Neural cell (in vitro differentiated cells): ENCODE data around the gene UBALD1.

Experiments
- EP300 ChIP-seq: fragments of 450-650 bp; conservative IDR thresholded peaks from 2 replicates; pipeline ENCODE4 v1.6.1; 2014; ENCODE audit warnings: antibody characterized with exemption, mild to moderate bottlenecking, moderate library complexity; ENCODE audit not compliant: poor library complexity, severe bottlenecking
- POLR2AphosphoS5 ChIP-seq: IDR thresholded peaks from 2 replicates; pipeline ENCODE4 v1.6.1; 2012
- TF ChIP-seq, protein P1 (sequence below): fragments of 450-650 bp; IDR thresholded peaks from 2 replicates; pipeline ENCODE4 v1.5.1; 2014; ENCODE audit warnings: antibody characterized with exemption, mild to moderate bottlenecking, moderate library complexity; ENCODE audit not compliant: poor library complexity, severe bottlenecking
- TF ChIP-seq, protein P2 (sequence below): IDR thresholded peaks from 2 replicates; pipeline ENCODE4 v1.6.1; 2012; ENCODE audit warnings: borderline replicate concordance

DNA sequence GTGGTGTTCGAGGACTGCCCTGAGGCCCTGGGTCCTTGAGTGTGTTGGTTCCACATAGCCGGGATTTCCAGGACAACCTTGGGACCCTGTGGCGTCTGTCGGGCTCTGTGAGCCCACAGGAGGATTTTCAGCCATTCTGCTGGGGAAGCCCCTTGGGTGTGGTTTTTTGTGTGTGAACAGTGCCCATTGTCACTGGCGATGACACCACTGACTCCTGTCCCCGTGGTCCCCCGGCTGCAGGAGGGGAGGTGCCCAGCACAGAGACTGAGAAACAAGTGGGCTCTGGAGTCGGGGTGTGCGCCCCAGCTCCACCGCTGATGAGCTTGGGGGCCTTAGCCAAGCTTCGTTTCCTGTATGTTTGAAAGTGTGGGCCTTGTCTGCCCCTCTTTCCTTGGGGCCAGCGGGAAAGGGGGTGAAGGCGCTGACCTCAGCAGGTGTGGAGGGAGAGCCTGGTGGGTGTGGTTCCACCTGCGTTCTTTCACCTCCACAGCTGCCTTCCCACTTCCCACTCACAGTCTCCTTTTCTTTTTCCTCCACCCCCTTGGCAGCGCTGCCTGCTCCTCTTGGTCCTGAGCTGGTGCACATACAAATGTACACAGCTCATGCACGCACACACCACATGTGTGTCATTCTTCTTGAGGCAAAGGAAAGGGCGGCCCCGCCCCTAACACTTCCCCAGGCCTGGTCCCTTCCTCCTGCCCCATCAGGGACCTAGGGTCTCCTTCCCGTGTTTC is 26.1 kb upstream of the UBALD1 start:
- TF ChIP-seq POLR2AphosphoS5 (no peak), EP300 (no peak)
- TF ChIP-seq, protein P1, sequence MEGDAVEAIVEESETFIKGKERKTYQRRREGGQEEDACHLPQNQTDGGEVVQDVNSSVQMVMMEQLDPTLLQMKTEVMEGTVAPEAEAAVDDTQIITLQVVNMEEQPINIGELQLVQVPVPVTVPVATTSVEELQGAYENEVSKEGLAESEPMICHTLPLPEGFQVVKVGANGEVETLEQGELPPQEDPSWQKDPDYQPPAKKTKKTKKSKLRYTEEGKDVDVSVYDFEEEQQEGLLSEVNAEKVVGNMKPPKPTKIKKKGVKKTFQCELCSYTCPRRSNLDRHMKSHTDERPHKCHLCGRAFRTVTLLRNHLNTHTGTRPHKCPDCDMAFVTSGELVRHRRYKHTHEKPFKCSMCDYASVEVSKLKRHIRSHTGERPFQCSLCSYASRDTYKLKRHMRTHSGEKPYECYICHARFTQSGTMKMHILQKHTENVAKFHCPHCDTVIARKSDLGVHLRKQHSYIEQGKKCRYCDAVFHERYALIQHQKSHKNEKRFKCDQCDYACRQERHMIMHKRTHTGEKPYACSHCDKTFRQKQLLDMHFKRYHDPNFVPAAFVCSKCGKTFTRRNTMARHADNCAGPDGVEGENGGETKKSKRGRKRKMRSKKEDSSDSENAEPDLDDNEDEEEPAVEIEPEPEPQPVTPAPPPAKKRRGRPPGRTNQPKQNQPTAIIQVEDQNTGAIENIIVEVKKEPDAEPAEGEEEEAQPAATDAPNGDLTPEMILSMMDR = no peak
- TF ChIP-seq, protein P2, sequence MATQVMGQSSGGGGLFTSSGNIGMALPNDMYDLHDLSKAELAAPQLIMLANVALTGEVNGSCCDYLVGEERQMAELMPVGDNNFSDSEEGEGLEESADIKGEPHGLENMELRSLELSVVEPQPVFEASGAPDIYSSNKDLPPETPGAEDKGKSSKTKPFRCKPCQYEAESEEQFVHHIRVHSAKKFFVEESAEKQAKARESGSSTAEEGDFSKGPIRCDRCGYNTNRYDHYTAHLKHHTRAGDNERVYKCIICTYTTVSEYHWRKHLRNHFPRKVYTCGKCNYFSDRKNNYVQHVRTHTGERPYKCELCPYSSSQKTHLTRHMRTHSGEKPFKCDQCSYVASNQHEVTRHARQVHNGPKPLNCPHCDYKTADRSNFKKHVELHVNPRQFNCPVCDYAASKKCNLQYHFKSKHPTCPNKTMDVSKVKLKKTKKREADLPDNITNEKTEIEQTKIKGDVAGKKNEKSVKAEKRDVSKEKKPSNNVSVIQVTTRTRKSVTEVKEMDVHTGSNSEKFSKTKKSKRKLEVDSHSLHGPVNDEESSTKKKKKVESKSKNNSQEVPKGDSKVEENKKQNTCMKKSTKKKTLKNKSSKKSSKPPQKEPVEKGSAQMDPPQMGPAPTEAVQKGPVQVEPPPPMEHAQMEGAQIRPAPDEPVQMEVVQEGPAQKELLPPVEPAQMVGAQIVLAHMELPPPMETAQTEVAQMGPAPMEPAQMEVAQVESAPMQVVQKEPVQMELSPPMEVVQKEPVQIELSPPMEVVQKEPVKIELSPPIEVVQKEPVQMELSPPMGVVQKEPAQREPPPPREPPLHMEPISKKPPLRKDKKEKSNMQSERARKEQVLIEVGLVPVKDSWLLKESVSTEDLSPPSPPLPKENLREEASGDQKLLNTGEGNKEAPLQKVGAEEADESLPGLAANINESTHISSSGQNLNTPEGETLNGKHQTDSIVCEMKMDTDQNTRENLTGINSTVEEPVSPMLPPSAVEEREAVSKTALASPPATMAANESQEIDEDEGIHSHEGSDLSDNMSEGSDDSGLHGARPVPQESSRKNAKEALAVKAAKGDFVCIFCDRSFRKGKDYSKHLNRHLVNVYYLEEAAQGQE = no peak
